Stimulated activated CD4-positive, alpha-beta T cell treated with anti-CD3 and anti-CD28 coated beads, Interleukin-1b, Interleukin-23, amount 100 ng/mL, for 48 hours (primary cell): Measurements from ENCODE around the gene TLE4.
"Not testable (repeated sequence)": the region's sequence is repeated elsewhere in the genome, so short reads cannot be mapped to it uniquely, and the experiment has no call there.

ENCODE experiments used
- DNase-seq: peaks from one replicate; pipeline ENCODE4 v3.0.0-alpha.2; 2020

TLE4 gene

DNA sequence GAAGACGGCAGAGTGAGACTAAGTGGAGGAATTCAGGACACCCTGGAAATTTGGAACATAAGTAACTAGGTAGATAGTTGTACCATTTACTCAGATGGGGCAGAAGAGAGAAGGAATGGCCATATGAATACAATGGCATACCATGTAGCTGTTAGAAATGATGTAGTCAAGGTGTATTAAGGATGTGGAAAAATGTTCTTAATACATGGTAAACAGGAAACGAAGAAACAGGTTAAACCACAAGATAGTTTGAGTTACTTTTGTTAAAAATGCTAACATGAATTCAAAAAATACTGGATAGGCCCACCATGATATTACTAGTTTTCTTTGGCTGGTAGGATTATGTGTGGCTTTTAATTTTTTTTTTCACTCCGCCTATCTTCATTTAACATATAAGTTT lies 68.3 kb downstream of the TLE4 start:
- DNase-seq = not testable (repeated sequence)

DNA sequence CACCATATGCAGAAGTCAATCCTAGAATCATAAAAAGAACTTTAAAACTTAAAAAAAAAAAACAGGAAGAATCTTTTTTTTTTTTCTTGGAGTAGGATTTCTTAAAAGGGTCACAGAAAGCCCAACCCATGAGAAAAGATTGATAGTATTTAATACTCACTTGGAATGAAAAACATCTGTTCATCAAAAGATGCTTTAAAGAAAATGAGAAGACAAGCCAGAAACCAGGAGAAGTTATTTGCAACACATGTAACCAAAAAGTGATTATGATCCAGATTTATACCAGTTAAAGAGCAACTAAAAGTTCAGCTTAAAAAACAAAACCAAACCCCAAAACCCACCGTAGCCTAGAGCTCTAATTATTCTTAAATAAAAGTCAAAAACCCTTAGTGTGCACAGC lies 69.3 kb downstream of the TLE4 start:
- no peak for DNase-seq

DNA sequence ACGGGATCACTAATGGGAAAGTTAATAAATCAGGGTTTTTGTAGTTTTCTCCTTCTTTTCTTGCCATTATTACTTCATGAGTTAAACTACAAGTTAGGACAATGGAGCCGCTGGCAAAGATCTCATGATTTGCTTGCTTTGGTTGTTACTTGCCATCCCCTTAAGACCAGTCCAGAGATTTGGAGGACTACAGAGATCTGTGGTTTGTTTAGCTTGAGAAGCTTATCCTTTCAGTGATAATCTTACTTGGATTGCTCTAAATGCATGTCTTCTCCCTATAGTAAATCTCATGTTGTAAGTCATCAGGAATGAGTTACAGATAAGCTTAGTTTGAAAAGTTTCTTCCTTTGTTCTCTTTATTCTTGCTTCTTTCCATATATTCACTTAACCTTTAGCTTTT lies 70.9 kb downstream of the TLE4 start:
- DNase-seq = no peak

DNA sequence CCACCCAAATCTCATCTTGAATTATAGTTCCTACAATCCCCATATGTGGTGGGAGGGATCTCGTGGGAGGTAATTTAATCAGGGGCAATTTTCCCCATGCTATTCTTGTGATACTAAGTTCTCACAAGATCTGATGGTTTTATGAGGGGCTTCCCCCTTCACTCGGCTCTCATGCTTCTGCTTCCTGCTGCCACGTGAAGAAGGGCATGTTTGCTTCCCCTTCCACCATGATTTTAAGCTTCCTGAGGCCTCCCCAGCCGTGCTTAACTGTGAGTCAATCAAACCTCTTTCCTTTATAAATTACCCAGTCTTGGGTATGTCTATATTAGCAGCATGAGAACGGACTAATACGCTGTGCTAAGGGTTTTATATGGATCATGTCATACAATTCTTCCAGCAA lies 72.3 kb downstream of the TLE4 start:
- DNase-seq = no peak

DNA sequence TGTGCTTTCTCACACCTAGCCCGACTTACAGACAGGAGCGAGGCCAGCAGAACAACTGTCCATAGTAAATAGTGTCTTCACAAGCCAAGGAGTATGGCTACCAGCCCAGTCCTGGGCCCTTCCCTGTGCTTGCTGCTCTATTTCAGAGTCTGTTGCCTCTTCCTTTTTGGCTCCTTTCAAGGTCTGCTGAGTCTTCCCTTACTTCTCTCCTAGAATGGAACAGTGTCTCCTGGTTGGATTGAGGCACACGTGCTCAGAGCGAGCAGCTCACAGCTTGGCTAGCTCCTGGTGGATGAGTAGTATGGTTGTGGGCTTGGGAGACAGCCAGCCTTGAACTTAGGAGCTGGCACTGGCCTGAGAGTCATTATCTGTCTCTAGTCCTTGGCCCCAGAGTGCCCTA lies 72.8 kb downstream of the TLE4 start:
- no peak for DNase-seq

DNA sequence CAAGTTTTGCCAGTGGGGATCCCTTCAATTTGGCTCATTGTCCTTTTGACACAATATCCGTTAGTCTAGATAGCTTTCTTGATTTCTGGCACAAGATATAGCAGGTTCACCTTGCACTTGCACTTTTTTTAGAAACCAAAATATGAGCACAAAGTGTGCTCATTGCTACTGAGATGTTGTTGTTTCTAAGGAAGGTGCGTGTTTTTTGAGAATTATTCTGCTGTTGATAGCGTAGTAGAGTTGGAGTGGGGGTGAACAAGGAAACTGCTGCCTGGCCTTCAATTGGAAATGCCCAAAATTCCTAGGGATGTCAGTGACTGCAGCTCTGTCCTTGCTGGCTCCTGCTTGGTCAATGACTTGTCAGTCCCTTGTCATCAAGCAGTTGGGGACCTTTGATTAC lies 73.3 kb downstream of the TLE4 start:
- DNase-seq = no peak

DNA sequence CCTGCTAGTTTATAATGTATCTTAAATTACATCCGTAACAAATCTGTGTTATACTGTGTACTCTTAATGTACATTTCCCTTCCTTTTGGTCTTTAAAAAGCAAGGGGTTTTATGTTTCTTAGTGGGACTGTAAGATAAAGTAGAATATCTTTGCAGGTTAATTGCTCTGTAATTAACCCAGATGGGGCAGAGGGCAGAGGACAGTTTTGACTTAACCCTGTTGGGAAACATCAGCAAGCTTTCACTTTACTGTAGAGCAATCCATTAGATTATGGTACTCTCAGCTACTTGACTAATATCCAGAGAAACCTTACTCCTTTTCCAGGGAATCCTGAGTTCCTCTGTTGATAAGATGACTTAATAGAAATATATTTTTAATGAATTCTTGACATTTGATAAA lies 74.3 kb downstream of the TLE4 start:
- no peak for DNase-seq

DNA sequence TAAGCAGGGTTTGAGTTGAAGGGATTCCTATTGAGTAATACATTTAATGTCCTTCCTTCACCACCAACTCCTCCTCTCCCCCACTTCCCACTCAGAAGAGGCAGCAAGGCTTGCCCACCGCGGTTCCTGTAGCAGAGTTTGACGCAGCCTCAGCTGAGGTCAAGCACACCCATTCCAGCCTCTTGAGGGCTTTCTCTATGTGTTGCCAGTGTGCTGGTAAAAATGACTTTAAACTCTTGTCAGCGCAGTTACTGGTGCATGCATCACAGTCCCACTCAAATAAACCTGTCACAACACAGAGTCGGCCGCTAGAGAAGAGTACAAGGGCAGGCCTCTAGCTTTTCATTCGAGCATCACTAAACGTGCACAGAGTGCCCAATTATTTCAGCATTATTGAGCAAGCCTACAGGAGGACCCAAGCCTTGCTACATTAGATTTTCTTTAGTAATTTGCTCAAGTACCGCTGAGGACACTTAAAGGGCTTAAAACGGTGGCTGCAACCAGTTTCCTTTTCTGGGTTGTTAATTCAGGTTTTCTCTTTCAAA lies 79.6 kb downstream of the TLE4 start:
- DNase-seq = no peak

DNA sequence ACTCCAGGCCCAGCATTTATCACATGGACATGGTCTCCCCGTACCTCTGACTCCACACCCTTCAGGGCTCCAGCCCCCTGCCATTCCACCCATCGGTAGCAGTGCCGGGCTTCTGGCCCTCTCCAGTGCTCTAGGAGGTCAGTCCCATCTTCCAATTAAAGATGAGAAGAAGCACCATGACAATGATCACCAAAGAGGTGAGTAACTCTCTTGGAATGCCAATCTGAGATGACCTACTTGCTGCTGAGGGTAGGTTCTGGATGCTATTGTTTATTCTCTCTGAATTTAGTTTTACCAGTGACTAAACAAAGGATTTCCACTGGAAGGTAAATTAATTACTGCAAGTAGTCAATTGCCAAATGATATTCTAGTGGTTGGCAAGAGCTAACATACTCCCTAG lies 80.8 kb downstream of the TLE4 start:
- DNase-seq = no peak

DNA sequence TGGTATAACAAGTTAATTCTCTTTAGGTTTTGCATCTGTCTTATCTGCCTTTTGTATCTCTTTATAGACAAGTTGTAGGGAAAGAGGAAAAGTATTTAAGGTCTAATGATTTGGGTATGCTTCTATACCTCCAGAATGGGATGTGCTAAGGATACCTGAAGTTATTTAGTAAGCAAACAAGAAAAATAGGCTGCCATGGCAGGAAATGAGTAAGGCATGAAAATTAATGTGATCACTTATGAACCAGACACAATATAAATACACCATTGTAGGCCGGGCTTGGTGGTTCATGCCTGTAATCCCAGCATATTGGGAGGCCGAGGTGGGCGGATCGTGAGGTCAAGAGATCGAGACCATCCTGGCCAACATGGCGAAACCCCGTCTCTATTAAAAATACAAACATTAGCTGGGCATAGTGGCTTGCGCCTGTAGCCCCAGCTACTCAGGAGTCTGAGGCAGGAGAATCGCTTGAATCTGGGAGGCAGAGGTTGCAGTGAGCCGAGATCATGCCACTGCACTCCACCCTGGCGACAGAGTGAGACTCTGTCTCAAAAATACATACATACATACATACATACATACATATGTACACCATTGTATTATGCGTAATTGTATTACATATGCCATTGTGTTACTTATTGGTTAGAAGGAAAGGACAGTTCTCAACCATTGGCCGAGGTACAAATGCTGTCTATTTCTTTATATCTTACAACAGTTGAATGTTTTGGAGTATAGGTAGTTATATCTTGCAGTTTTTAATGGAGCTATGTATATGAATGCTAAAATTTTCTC lies 83.0 kb downstream of the TLE4 start:
- DNase-seq = not testable (repeated sequence)

DNA sequence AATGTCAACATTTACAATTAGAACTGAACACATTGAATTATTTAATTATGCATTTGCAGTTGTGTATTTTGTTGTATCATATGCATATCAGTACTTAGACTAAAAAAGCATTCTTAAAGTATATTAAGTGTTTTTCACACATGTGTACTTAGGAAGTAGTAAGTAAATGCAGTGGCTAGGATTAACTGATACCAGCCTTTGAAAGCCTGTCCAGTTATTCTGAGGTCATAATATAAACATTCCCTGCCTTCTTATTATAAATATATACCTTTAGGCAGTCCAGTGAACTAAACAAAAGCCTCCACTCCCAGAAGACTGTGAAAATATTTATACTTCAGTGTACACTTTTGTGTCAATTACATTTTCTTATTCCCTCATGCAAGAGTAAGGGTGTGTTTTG lies 83.8 kb downstream of the TLE4 start:
- DNase-seq = no peak

DNA sequence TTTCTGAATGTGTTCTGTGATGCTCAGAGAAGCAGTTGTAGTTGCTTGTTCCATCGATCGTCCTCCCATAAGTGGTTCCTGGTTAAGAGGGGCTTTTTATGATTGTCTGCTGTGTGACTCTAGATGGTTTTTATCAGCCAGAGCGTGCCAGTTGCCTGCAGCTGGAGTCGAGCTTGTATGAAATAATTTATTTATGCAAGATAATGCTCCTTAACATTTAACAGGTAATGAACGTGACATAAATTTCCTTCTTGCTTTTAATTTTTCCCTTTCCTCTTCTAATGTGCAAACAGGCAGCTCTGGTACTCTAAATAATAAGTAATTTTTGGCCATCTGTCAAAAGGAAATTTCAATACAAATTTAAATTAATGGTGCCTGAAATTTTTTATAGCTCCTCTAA lies 84.4 kb downstream of the TLE4 start:
- DNase-seq = no peak

DNA sequence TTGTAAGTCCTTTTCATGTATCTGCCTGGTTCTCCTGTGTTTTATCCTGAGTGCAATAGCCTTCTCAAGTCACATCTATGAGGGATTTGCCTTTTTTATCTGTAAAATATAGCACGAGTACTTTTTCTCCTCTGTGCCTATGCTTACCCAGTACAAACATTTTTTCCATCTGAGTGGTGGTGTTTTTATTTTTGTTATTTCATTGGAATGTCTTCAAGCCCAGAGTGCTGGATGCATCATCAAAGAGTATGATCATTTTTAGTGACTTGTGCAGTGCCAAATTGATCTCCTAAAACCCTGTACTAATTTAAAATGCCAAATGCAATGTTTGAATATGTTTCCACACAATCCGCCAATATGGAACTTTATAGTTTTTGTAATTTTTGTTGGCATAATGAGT lies 86.1 kb downstream of the TLE4 start:
- DNase-seq = no peak

DNA sequence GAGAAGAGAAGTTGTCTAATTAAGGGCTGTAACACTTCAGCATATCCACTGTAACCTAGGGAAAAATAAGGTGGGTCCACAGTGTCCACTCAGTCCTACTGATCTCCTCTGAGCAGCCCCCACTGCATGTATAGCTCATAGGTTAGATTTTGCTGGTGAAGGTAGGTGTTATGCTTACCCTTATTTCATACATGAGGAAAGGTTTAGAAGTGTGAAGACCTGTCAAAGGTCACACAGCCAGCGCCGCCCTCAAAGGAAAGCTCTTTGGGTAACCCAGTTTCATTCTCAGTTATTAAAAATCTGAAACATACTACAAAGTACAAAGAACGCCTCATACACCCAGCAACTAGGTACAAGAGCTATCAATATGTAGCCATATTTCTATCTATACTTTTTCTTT lies 87.2 kb downstream of the TLE4 start:
- DNase-seq = no peak

DNA sequence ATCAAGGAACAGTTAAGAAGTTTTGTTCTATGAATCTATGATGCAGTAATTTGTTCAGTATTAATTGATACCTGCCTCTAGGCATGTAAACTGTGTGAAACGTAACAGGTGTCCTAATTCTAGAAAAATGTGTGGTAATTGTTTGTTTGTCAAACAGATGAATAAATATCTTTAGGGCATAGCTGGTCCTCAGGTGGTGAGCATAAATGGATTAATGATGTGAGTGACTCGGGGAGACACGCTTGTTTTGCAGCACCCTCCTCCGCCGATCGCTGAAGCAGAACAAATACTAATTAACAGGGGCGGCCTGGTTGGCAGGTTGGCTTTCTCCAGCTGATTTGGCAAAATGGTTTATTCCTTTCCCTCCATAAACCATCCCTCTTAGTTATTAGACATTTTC lies 88.8 kb downstream of the TLE4 start:
- DNase-seq = no peak

DNA sequence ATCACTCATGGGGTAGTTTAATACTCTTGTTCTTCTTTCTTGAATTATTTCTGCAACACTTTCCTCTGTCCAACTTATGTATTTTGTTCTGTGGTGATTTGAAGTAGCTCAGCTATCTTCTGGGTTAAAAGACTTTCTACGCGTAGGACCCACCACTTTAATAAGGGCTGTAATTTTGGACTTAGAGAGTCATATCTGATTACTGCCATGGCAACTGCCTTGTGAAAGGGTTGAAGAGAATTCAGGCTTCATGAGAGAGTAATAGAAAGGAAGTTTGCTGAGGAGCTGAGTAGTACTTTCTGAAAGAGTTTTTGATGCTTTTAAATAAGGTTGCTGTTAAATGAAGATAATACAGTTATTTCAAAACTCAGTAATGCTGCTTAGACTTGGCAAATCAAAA lies 89.5 kb downstream of the TLE4 start:
- no peak for DNase-seq

DNA sequence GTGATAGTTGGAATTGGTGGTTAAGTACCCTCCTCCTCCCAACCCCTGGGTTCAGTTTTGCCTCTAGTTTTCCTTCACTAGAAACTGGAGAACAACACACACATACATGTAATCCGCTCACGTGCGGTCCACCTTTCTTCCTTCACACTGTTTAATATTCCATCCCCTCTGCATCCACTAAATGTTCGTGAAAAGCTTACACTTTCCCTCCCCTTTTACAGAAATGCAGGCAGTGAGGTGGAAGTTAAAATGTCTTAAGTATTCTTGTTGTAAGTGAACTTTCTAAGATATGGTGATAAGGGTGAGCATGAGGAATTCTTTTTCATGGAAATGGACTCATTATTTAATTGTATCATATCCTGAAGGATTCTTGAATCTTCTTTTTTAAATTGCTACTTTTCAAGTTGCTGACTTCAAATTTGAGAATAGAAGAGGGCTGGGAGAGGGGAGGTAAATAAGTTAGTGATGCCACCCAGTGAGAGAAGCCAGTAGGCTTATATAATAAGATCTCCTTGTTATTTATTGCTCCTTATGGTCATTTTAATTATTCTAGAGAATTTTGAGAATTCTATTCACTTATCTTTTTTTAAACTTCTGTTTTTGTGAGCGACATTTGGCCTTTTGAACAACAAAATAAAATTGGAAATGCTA lies 90.2 kb downstream of the TLE4 start:
- DNase-seq = no peak

DNA sequence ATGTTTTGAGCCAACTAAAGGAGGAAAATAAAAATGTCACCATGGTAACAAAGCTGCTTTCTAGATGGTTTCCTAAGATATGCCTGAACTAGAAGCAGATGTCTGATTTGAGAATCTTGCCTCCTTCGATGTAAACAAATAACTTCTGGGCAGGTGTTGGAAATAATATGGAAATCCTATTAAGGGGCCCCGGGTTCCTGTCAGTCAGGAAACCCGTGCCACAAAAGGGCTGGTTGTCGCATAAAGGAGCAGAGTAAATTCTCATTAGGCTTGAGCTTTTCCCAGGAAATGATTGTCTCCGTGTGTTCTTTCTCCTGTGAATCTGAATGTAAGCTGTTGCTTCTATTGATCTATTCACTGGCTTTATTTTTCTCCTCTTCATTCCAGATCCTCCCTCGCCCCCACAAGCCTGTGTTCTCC lies 90.8 kb downstream of the TLE4 start:
- DNase-seq = no peak

DNA sequence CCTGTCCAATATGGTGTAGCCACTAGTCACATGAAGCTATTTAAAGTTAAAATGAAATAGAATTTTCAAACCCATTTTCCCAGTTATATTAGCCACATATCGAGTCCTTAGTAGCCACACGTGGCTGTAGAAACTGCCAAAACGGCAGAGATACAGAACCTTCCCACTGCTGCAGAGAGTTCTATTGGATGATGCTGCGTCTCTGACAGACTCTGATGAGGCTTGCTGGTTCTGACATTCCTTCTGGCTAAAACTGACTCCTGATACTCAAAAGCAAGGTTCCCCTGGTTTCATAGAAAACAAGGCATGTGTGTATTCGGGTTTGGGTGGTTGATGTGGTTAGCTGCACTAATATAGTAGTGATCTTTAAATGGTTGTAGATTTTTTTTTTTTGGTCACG lies 91.5 kb downstream of the TLE4 start:
- no peak for DNase-seq

DNA sequence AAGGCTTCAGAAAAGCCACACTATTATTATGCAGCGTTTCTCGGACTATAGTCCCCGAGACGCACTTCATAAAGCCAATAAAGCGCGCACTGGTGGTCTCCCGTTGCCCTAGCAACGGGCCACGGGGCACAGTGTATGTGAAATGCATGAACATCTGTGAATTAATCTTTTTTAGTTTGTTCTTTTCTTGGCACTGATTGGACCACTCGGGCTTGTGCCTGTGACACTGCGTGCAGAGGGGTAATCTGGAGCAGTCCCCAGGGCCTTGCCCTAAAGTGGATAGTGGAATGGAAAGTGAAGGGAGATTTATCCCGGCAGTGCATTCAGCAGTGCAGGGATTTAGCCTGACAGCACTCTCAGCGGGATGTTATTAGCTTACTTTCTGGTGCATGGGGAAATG lies 92.1 kb downstream of the TLE4 start:
- DNase-seq = no peak

DNA sequence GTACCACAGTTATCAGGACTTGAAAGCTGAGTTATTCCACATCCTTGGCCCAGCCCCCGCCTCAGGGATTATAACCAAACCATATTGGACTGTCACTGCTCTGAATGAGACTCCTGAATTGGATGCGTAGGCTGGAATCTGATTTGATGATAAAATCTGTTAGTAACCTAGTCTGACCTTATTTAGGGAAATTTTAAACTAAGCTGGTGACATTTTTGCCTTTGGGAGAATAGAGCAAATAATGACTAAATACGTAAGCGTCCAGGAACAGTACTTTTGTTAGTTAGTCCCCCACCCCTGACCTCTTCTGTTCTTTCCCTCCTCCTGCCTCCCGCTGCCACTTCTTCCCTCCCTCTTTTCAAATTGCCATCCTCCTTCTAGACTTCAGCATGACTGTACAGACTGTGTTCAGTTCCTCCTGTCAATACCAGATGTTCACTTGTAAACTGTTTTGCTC lies 92.6 kb downstream of the TLE4 start:
- DNase-seq = no peak

DNA sequence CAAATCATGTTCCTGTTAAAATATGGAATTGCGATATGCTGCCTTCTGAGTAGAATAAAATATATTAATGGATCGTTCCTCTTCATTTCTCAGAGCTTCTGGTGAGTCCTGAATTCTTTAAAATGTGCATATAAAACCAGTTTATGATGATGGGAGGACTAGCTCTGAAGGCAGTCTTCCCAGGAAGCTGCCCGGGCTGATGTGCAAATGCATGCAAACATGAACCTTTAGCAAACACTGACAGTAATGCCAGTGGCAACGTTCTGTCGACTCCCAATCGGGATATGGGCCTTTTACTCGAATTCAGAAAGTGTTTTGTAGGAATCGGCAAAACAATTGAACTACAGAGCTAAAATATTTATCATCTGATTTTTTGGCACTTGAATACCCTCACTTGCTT lies 93.6 kb downstream of the TLE4 start:
- no peak for DNase-seq

DNA sequence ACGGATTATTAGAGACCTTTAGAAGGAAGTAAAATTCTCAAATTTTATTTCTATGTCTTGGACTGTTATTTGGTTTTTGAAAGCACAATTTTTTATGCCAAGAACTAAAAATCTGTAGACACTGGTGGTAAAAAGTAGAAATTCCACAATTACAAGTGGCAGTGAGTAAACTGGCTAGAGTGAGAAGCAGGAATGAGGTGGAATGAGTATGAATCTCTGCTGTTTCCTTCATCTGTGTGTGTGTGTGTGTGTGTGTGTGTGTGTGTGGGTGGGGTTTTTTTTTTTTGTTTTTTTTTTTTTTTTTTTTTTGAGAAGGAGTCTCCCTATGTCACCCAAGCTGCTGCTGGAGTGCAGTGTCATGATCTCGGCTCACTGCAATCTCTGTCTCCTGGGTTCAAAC lies 94.2 kb downstream of the TLE4 start:
- DNase-seq = no peak

DNA sequence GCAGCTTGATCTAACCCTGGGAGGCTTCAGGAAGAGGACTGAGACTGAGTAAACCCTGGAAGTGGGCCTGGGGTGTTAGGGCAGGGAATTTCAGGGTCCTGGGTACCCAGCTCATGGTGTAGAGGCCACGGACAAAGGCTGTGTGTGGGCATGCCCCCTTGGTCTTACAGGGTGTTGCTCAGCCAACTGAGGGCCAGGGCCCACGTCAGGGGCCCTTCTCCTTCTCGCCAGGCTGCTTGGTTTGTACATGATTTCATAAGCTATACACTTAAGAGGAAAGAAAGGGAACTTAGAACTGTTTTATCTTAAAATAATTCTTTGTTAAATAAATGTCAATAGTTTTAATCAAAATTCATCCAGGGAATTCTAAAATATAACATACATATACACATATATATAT lies 95.4 kb downstream of the TLE4 start:
- DNase-seq = no peak
